HG03442 (cell line): ENCODE results near the gene UFD1.

ENCODE experiments used
- ATAC-seq: cut with Tn5 transposase; IDR thresholded peaks from one replicate; pipeline ENCODE4 v1.9.1; 2021; ENCODE audit warnings: mild to moderate bottlenecking, moderate library complexity; ENCODE audit not compliant: unreplicated experiment

Gene UFD1

GRCh38 chr22:19472233-19472632 lies 6.8 kb downstream of the UFD1 start:
- no peak for ATAC-seq

- no peak for ATAC-seq
These were observed 7.4 kb downstream of the UFD1 start for GRCh38 chr22:19471572-19471971.

GRCh38 chr22:19470010-19470409 lies 9.0 kb downstream of the UFD1 start:
- ATAC-seq: no peak

GRCh38 chr22:19469421-19469820 lies 9.6 kb downstream of the UFD1 start:
- no peak for ATAC-seq

GRCh38 chr22:19467912-19468311 lies 11.1 kb downstream of the UFD1 start:
- ATAC-seq: no peak

GRCh38 chr22:19466848-19467752 lies 11.9 kb downstream of the UFD1 start:
- ATAC-seq: no peak

- no peak for ATAC-seq
These were observed 12.8 kb downstream of the UFD1 start for GRCh38 chr22:19466126-19466716.

- ATAC-seq: no peak
These were observed 14.0 kb downstream of the UFD1 start for GRCh38 chr22:19464975-19465374.

- ATAC-seq: no peak
These were observed 14.4 kb downstream of the UFD1 start for GRCh38 chr22:19464546-19464945.

- no peak for ATAC-seq
These were observed 15.2 kb downstream of the UFD1 start for GRCh38 chr22:19463491-19464469.

GRCh38 chr22:19463008-19463407 lies 16.0 kb downstream of the UFD1 start:
- no peak for ATAC-seq

GRCh38 chr22:19461506-19461905 lies 17.5 kb downstream of the UFD1 start:
- no peak for ATAC-seq

GRCh38 chr22:19460036-19460435 lies 19.0 kb downstream of the UFD1 start:
- no peak for ATAC-seq

- no peak for ATAC-seq
These were observed 21.1 kb downstream of the UFD1 start for GRCh38 chr22:19457828-19458428.

GRCh38 chr22:19456541-19456940 lies 22.5 kb downstream of the UFD1 start:
- ATAC-seq: no peak

- ATAC-seq: no peak
These were observed 23.2 kb downstream of the UFD1 start for GRCh38 chr22:19455585-19456370.

- no peak for ATAC-seq
These were observed 24.0 kb downstream of the UFD1 start for GRCh38 chr22:19455033-19455432.

- no peak for ATAC-seq
These were observed 24.8 kb downstream of the UFD1 start for GRCh38 chr22:19454156-19454555.

- no peak for ATAC-seq
These were observed 25.3 kb downstream of the UFD1 start for GRCh38 chr22:19453718-19454117.

- no peak for ATAC-seq
These were observed 27.4 kb downstream of the UFD1 start for GRCh38 chr22:19451570-19451969.
